Endodermal cell (in vitro differentiated cells): ENCODE data around the gene DBNL. TPM values are rescaled to one million over a fixed set of nuclear protein-coding genes. Genes with fewer than 3 reads are reported as not detected.
A peak's percentile ranks its signal among the peaks of the same experiment; 100 is the strongest.

ENCODE experiments used
- DNase-seq: peaks from one replicate; pipeline ENCODE4 v3.0.0-alpha.2; 2017
- H3K27ac ChIP-seq: 2 replicates; pipeline ENCODE4 v1.5.1; 2013; ENCODE audit warnings: mild to moderate bottlenecking, low read depth, low read length, moderate library complexity
- H3K27me3 ChIP-seq: 2 replicates; pipeline ENCODE4 v1.6.1; 2013; ENCODE audit warnings: mild to moderate bottlenecking, low read length, moderate library complexity; ENCODE audit not compliant: insufficient read depth, control insufficient read depth, poor library complexity, severe bottlenecking
- H3K36me3 ChIP-seq: 2 replicates; pipeline ENCODE4 v1.7.0; 2013; ENCODE audit warnings: mild to moderate bottlenecking, low read length, moderate library complexity; ENCODE audit not compliant: control insufficient read depth, insufficient read depth
- H3K4me1 ChIP-seq: one replicate; pipeline ENCODE4 v1.7.0; 2013; ENCODE audit warnings: low read length; ENCODE audit not compliant: control insufficient read depth, insufficient read depth
- H3K4me3 ChIP-seq: 2 replicates; pipeline ENCODE4 v1.5.1; 2013; ENCODE audit warnings: mild to moderate bottlenecking, low read length, moderate library complexity
- H3K9ac ChIP-seq: 2 replicates; pipeline ENCODE4 v1.6.1; 2013; ENCODE audit warnings: mild to moderate bottlenecking, low read length, moderate library complexity; ENCODE audit not compliant: poor library complexity, severe bottlenecking; ENCODE audit errors: extremely low read depth
- H3K9me3 ChIP-seq: 2 replicates; pipeline ENCODE4 v1.6.1; 2013; ENCODE audit warnings: mild to moderate bottlenecking, low read length, moderate library complexity; ENCODE audit not compliant: control insufficient read depth
- H3K27ac Mint-ChIP-seq: 2 replicates; pipeline ENCODE4 v1.8.0; 2020; ENCODE audit warnings: mixed read lengths
- H3K27me3 Mint-ChIP-seq: 2 replicates; pipeline ENCODE4 v1.8.0; 2021; ENCODE audit warnings: mild to moderate bottlenecking, mixed read lengths; ENCODE audit not compliant: insufficient read depth
- H3K36me3 Mint-ChIP-seq: 2 replicates; pipeline ENCODE4 v1.8.0; 2020; ENCODE audit warnings: low read depth, mixed read lengths
- H3K4me1 Mint-ChIP-seq: 2 replicates; pipeline ENCODE4 v1.8.0; 2020; ENCODE audit warnings: mixed read lengths
- H3K4me3 Mint-ChIP-seq: 2 replicates; pipeline ENCODE4 v1.8.0; 2020; ENCODE audit warnings: mild to moderate bottlenecking, moderate library complexity, mixed read lengths
- H3K9me3 Mint-ChIP-seq: 2 replicates; pipeline ENCODE4 v1.8.0; 2020; ENCODE audit warnings: mild to moderate bottlenecking, mixed read lengths
- CTCF ChIP-seq: fragments of 200-600 bp; sonication (generic); conservative IDR thresholded peaks from 2 replicates; pipeline ENCODE4 v1.5.0; 2021; ENCODE audit warnings: antibody characterized with exemption, mild to moderate bottlenecking
- WGBS, 2 experiments: methylation state at CpG; one replicate each; pipeline versions ENCODE4 v1.1.5 to v1.1.7; 2013; ENCODE audit warnings: missing lambda C conversion rate in 2 of 2, mixed read lengths in 1 of 2; ENCODE audit not compliant: insufficient coverage in 1 of 2, insufficient read length in 1 of 2; 5-methylcytosine and 5-hydroxymethylcytosine counted together
- total RNA-seq, 2 donors: library from RNA; stranded (reverse); fragmentation: NEBNext Ultra II Directional in 1 of 2; extraction: Animal tissue kit (Norgen Biotek cat#: 25700) in 1 of 2; gene quantifications; 2 replicates in 1 of 2; 3 replicates in 1 of 2; pipeline ENCODE4 v1.2.1, GENCODE V29; 2021

DBNL gene
- total RNA-seq, 2 donors from 2014 or later: 47.0 to 50.9 TPM

- H3K9ac ChIP-seq: no peak overlapping the region
- H3K27me3 ChIP-seq: peaks cover 11% of the 10 kb centered on the region
- Mint-ChIP-seq H3K36me3 (peaks cover 10% of the 10 kb centered on the region), H3K4me1 (peaks cover 14% of the 10 kb centered on the region), H3K27ac (no peak overlapping the region), H3K9me3 (no peaks in the 10 kb centered on the region), H3K4me3 (peak overlapping the region; percentile 77), H3K27me3 (peaks cover 21% of the 10 kb centered on the region)
- TF ChIP-seq CTCF: no peak
- H3K4me3 ChIP-seq: peak overlapping the region; percentile 99
- 40 to 43% methylated on average over 6 to 8 of the region's 8 CpGs for WGBS, 2 experiments
- DNase-seq: peak; percentile 47
- H3K9me3 ChIP-seq: peaks cover 4% of the 10 kb centered on the region
- no peak overlapping the region for H3K27ac ChIP-seq
- no peaks in the 10 kb centered on the region for H3K4me1 ChIP-seq
- H3K36me3 ChIP-seq: peaks cover 19% of the 10 kb centered on the region
Observed at GRCh38 chr7:44043902-44044301, 600 bp upstream of the DBNL start.

- TF ChIP-seq CTCF: no peak
- Histone ChIP-seq H3K27ac (peak overlapping the region; percentile 2), H3K4me3 (peak overlapping the region; percentile 99), H3K9ac (peak overlapping the region; percentile 69), H3K4me1 (no peaks in the 10 kb centered on the region), H3K9me3 (peaks cover 4% of the 10 kb centered on the region), H3K36me3 (peaks cover 31% of the 10 kb centered on the region), H3K27me3 (peaks cover 11% of the 10 kb centered on the region)
- peaks cover 11% of the 10 kb centered on the region for H3K36me3 Mint-ChIP-seq
- peak overlapping the region; percentile 30 for H3K27ac Mint-ChIP-seq
- peak overlapping the region; percentile 77 for H3K4me3 Mint-ChIP-seq
- 34 to 35% methylated on average over 15 of the region's 15 CpGs for WGBS, 2 experiments
- peaks cover 19% of the 10 kb centered on the region for H3K27me3 Mint-ChIP-seq
- H3K9me3 Mint-ChIP-seq: no peaks in the 10 kb centered on the region
- peaks cover 14% of the 10 kb centered on the region for H3K4me1 Mint-ChIP-seq
- no peak for DNase-seq
Observed at GRCh38 chr7:44045226-44046014, 918 bp downstream of the DBNL start.

GRCh38 chr7:44046321-44047061, 2.0 kb downstream of the DBNL start:
- no peak overlapping the region for H3K27ac Mint-ChIP-seq
- H3K27me3 Mint-ChIP-seq: peaks cover 11% of the 10 kb centered on the region
- H3K9me3 Mint-ChIP-seq: no peaks in the 10 kb centered on the region
- peaks cover 4% of the 10 kb centered on the region for H3K9me3 ChIP-seq
- peaks cover 14% of the 10 kb centered on the region for H3K4me1 Mint-ChIP-seq
- no peak overlapping the region for H3K9ac ChIP-seq
- no peak overlapping the region for H3K27ac ChIP-seq
- peak overlapping the region; percentile 99 for H3K4me3 ChIP-seq
- no peaks in the 10 kb centered on the region for H3K4me1 ChIP-seq
- peak overlapping the region; percentile 77 for H3K4me3 Mint-ChIP-seq
- WGBS, 2 experiments: 94 to 95% methylated on average over 6 to 8 of the region's 8 CpGs
- H3K36me3 ChIP-seq: peaks cover 42% of the 10 kb centered on the region
- DNase-seq: peak; percentile 13
- peaks cover 5% of the 10 kb centered on the region for H3K27me3 ChIP-seq
- TF ChIP-seq CTCF: no peak
- peaks cover 19% of the 10 kb centered on the region for H3K36me3 Mint-ChIP-seq
